HUES48 (cell line): ENCODE measurements around the gene ENTPD1.
"Not testable (repeated sequence)": the region's sequence is repeated elsewhere in the genome, so short reads cannot be mapped to it uniquely, and the experiment has no call there.

Experiments
- H3K27ac ChIP-seq: one replicate; pipeline ENCODE4 v1.7.0; 2013; ENCODE audit warnings: low read depth, low read length, inconsistent platforms
- H3K27me3 ChIP-seq: 2 replicates; pipeline ENCODE4 v1.6.1; 2013; ENCODE audit warnings: mild to moderate bottlenecking, low read length; ENCODE audit not compliant: control insufficient read depth, insufficient read depth
- H3K36me3 ChIP-seq: 2 replicates; pipeline ENCODE4 v1.6.1; 2013; ENCODE audit warnings: low read length; ENCODE audit not compliant: control insufficient read depth, insufficient read depth
- H3K4me1 ChIP-seq: 2 replicates; pipeline ENCODE4 v1.6.1; 2013; ENCODE audit warnings: mild to moderate bottlenecking, low read length; ENCODE audit not compliant: control insufficient read depth, insufficient read depth
- H3K4me3 ChIP-seq: 2 replicates; pipeline ENCODE4 v1.5.1; 2013; ENCODE audit warnings: mild to moderate bottlenecking, low read depth, low read length
- H3K9ac ChIP-seq: 2 replicates; pipeline ENCODE4 v1.6.1; 2013; ENCODE audit warnings: mild to moderate bottlenecking, low read depth, low read length, moderate library complexity
- H3K9me3 ChIP-seq: 2 replicates; pipeline ENCODE4 v1.6.1; 2013; ENCODE audit warnings: low read length; ENCODE audit not compliant: control insufficient read depth, insufficient read depth

ENTPD1 gene

GRCh38 chr10:95759233-95759826 is 3.4 kb downstream of the ENTPD1 start:
- H3K4me3 ChIP-seq = no peak overlapping the region
- peaks cover 10% of the 10 kb centered on the region for H3K4me1 ChIP-seq
- H3K27me3 ChIP-seq = no peaks in the 10 kb centered on the region; the same call in 1 of the 2 replicates
- no peak overlapping the region for H3K9ac ChIP-seq
- H3K27ac ChIP-seq = no peak overlapping the region
- H3K9me3 ChIP-seq = no peaks in the 10 kb centered on the region
- H3K36me3 ChIP-seq = no peaks in the 10 kb centered on the region

- Histone ChIP-seq H3K27me3 (no peaks in the 10 kb centered on the region; the same call in 1 of the 2 replicates), H3K36me3 (no peaks in the 10 kb centered on the region), H3K9me3 (no peaks in the 10 kb centered on the region), H3K9ac (no peak overlapping the region), H3K27ac (no peak overlapping the region), H3K4me3 (no peak overlapping the region), H3K4me1 (no peaks in the 10 kb centered on the region)
These were observed 6.1 kb downstream of the ENTPD1 start for GRCh38 chr10:95761939-95762492.

- Histone ChIP-seq H3K9me3 (no peaks in the 10 kb centered on the region), H3K36me3 (no peaks in the 10 kb centered on the region), H3K9ac (no peak overlapping the region), H3K27me3 (no peaks in the 10 kb centered on the region), H3K4me1 (peaks cover 5% of the 10 kb centered on the region; the same call in 1 of the 2 replicates), H3K27ac (no peak overlapping the region), H3K4me3 (no peak overlapping the region)
These were observed 12.1 kb downstream of the ENTPD1 start for GRCh38 chr10:95767884-95768556.

- Histone ChIP-seq H3K9me3 (no peaks in the 10 kb centered on the region), H3K27me3 (no peaks in the 10 kb centered on the region), H3K27ac (no peak overlapping the region), H3K36me3 (no peaks in the 10 kb centered on the region), H3K9ac (no peak overlapping the region), H3K4me1 (peaks cover 5% of the 10 kb centered on the region; the same call in 1 of the 2 replicates), H3K4me3 (no peak overlapping the region)
These were observed 14.2 kb downstream of the ENTPD1 start for GRCh38 chr10:95770084-95770720.

GRCh38 chr10:95773454-95773853 is 17.5 kb downstream of the ENTPD1 start:
- not testable (repeated sequence) for H3K4me1 ChIP-seq, H3K4me3 ChIP-seq, H3K27ac ChIP-seq, H3K9ac ChIP-seq, H3K9me3 ChIP-seq, H3K27me3 ChIP-seq, H3K36me3 ChIP-seq

GRCh38 chr10:95777638-95778037 is 21.7 kb downstream of the ENTPD1 start:
- not testable (repeated sequence) for H3K9me3 ChIP-seq, H3K27me3 ChIP-seq, H3K4me1 ChIP-seq, H3K27ac ChIP-seq, H3K9ac ChIP-seq, H3K4me3 ChIP-seq, H3K36me3 ChIP-seq

- Histone ChIP-seq H3K36me3 (no peaks in the 10 kb centered on the region), H3K9ac (no peak overlapping the region), H3K4me3 (no peak overlapping the region), H3K4me1 (no peaks in the 10 kb centered on the region), H3K27ac (no peak overlapping the region), H3K9me3 (peaks cover 7% of the 10 kb centered on the region), H3K27me3 (no peaks in the 10 kb centered on the region)
These were observed 26.4 kb downstream of the ENTPD1 start for GRCh38 chr10:95782318-95782717.

- Histone ChIP-seq H3K36me3 (no peaks in the 10 kb centered on the region), H3K27ac (no peak overlapping the region), H3K4me3 (no peak overlapping the region), H3K4me1 (no peaks in the 10 kb centered on the region), H3K27me3 (no peaks in the 10 kb centered on the region), H3K9me3 (no peaks in the 10 kb centered on the region), H3K9ac (no peak overlapping the region)
These were observed 27.8 kb downstream of the ENTPD1 start for GRCh38 chr10:95783741-95784140.

- H3K4me3 ChIP-seq = no peak overlapping the region
- H3K4me1 ChIP-seq = no peaks in the 10 kb centered on the region
- H3K9me3 ChIP-seq = no peaks in the 10 kb centered on the region
These were observed 28.4 kb downstream of the ENTPD1 start for GRCh38 chr10:95784279-95784913.

GRCh38 chr10:95785317-95785716 is 29.4 kb downstream of the ENTPD1 start:
- Histone ChIP-seq H3K27me3 (no peaks in the 10 kb centered on the region), H3K36me3 (no peaks in the 10 kb centered on the region), H3K27ac (no peak overlapping the region), H3K9ac (no peak overlapping the region), H3K4me3 (no peak overlapping the region), H3K4me1 (no peaks in the 10 kb centered on the region), H3K9me3 (no peaks in the 10 kb centered on the region)

More at GRCh38 chr10:95784279-95784913, 28.4 kb downstream of the ENTPD1 start:
- Histone ChIP-seq H3K36me3 (no peaks in the 10 kb centered on the region), H3K27ac (no peak overlapping the region), H3K9ac (no peak overlapping the region), H3K27me3 (no peaks in the 10 kb centered on the region)
